ENCODE results near the gene SRPK2.

DNA sequence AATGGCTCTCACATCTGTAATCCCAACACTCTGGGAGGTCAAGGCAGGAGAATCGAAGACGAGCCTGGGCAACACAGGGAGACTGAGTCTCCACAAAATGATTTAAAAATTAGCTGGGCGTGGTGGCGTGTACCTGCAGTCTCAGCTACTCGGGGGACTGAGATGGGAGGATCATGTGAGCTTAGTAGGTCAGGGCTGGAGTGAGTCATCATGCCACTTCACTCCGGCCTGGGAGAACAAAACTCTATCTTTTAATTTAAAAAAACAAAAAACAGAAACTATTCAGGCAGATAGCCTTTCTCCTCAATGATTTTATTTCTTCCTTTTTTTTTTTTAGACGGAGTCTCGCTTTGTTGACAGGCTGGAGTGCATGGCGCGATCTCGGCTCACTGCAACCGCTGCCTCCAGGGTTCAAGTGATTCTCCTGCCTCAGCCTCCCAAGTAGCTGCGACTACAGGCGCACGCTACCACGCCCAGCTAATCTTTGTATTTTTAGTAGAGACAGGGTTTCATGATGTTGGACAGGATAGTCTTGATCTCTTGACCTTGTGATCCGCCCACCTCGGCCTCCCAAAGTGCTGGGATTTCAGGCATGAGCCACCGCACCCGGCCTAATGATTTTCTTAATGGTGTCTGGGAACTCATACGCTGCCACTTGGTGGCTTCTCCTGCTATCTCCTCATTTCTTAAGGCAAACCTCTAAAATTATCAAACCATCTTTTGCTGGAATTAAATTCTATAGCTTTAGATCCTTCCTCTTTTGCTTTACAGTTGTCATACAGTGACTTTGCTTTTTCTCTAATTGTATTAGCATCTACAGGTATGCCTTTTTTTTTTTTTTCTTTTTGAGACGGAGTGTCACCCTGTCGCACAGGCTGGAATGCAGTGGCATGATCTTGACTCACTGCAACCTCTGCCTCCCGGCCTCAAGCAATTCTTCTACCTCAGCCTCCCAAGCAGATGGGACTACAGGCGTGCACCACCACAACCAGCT is 22.9 kb downstream of the SRPK2 start:
- TF ChIP-seq, protein P1, sequence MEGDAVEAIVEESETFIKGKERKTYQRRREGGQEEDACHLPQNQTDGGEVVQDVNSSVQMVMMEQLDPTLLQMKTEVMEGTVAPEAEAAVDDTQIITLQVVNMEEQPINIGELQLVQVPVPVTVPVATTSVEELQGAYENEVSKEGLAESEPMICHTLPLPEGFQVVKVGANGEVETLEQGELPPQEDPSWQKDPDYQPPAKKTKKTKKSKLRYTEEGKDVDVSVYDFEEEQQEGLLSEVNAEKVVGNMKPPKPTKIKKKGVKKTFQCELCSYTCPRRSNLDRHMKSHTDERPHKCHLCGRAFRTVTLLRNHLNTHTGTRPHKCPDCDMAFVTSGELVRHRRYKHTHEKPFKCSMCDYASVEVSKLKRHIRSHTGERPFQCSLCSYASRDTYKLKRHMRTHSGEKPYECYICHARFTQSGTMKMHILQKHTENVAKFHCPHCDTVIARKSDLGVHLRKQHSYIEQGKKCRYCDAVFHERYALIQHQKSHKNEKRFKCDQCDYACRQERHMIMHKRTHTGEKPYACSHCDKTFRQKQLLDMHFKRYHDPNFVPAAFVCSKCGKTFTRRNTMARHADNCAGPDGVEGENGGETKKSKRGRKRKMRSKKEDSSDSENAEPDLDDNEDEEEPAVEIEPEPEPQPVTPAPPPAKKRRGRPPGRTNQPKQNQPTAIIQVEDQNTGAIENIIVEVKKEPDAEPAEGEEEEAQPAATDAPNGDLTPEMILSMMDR (IDR thresholded peaks at IDR 0.05), result no peak
- TF ChIP-seq EP300 (IDR thresholded peaks at IDR 0.05) (no peak), POLR2A (IDR thresholded peaks at IDR 0.05) (no peak)

All from ovary (tissue), 3 donors.